Heart left ventricle (tissue), 13 donors: ENCODE measurements around the gene IPCEF1.

Experiments used
- POLR2A ChIP-seq, 2 donors: fragments of 450-650 bp; IDR thresholded peaks; one replicate each; pipeline ENCODE4 v1.6.1; 2017; ENCODE audit warnings: antibody characterized with exemption in 2 of 2, mild to moderate bottlenecking in 2 of 2, moderate library complexity in 2 of 2
- TF ChIP-seq, protein P1 (sequence below), 12 donors: fragments of 200-600 bp; sonication (generic) in 4 of 12; IDR thresholded peaks; one replicate each; pipeline versions ENCODE4 v1.5.0 to v1.8.0; 2018 to 2022; ENCODE audit warnings: antibody characterized with exemption in 12 of 12, mild to moderate bottlenecking in 5 of 12
- donor health status: ischemic (EF 13 %, LVEDD 7.1; RV severe dilation, severe dysfunction).
- donor health status: DM: no; HTN: yes; CAD: no.
- donor health status: DM: no; HTN: no; CAD: no.
- donor health status: ischemic (EF 25% LVEDD 6.9; RV normal size, moderate dysfunction).
- donor health status: ischemic (EF 25% LVEDD 5.7; RV mildly dilated, moderate dysfunction).
- donor health status: ischemic (EF 35%, LVEDD 5.7; RV mildly dilated, moderate dysfunction).
- donor health status: nonischemic (EF 11% LVEDD 7.7; RV severe dilation, severe dysfunction).
- donor health status: DM: yes; HTN: yes; CAD: no.
- donor health status: PGD.
- donor health status: ischemic (EF 29% LVEDD 5.4; RV normal size, mild dysfunction).
- donor health status: nonischemic (EF 23%, LVEDD 6.1; RV moderate dilation, normal function).

- TF ChIP-seq, protein P1, sequence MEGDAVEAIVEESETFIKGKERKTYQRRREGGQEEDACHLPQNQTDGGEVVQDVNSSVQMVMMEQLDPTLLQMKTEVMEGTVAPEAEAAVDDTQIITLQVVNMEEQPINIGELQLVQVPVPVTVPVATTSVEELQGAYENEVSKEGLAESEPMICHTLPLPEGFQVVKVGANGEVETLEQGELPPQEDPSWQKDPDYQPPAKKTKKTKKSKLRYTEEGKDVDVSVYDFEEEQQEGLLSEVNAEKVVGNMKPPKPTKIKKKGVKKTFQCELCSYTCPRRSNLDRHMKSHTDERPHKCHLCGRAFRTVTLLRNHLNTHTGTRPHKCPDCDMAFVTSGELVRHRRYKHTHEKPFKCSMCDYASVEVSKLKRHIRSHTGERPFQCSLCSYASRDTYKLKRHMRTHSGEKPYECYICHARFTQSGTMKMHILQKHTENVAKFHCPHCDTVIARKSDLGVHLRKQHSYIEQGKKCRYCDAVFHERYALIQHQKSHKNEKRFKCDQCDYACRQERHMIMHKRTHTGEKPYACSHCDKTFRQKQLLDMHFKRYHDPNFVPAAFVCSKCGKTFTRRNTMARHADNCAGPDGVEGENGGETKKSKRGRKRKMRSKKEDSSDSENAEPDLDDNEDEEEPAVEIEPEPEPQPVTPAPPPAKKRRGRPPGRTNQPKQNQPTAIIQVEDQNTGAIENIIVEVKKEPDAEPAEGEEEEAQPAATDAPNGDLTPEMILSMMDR (IDR thresholded peaks at IDR 0.05): no peak
- TF ChIP-seq POLR2A (IDR thresholded peaks at IDR 0.05): no peak
These were observed 197.5 kb downstream of the IPCEF1 start for GRCh38 chr6:154159126-154159525.
